ENCODE data around the gene LDAF1. TPM values are rescaled to one million over a fixed set of nuclear protein-coding genes. Genes with fewer than 3 reads are reported as not detected.

Gene LDAF1
- total and polyA plus RNA-seq, 9 donors, result 33.5 to 89.5 (median 71.7) TPM

DNA sequence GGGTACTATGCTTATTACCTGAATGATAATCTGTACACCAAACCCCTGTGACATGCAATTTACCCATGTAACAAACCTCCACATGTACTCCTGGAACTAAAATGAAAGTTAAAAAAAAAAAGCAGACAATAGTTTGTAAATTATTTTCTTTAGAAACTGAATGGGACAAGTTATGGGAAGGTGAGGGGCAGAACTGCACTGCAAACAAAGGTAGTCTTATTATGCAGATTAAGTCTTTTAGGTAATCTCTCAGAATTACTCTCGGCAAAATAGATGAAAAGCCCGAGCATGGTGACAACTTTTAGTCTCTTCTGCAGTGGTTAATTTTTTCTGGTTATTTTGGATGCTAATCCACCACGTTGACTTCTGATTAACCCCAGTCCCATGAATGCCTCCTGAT is 25.5 kb downstream of the LDAF1 start:
- H3K27ac ChIP-seq, result no peak overlapping the region
- H3K36me3 ChIP-seq, result no peaks in the 10 kb centered on the region
- no peaks in the 10 kb centered on the region for H3K27me3 ChIP-seq
- no peaks in the 10 kb centered on the region for H3K9me3 ChIP-seq
- intact Hi-C loops (cut with DNase I), result no loop called here
- TF ChIP-seq EP300 (IDR thresholded peaks at IDR 0.05), result no peak
- no peak for TF ChIP-seq POLR2A (IDR thresholded peaks at IDR 0.05)
- no peak for TF ChIP-seq CTCF (IDR thresholded peaks at IDR 0.05)
- no peak for DNase-seq
- 71 to 73% (median 73%) methylated on average over 3 of the region's 3 CpGs for WGBS, 3 donors
- H3K4me1 ChIP-seq (ENCODE audit: insufficient read depth), result peaks cover 8% of the 10 kb centered on the region
- H3K4me3 ChIP-seq, result no peak overlapping the region

- Histone ChIP-seq H3K27ac (no peak overlapping the region), H3K36me3 (no peaks in the 10 kb centered on the region), H3K4me3 (no peak overlapping the region), H3K4me1 (ENCODE audit: insufficient read depth) (peaks cover 2% of the 10 kb centered on the region), H3K9me3 (no peaks in the 10 kb centered on the region), H3K27me3 (no peaks in the 10 kb centered on the region)
- DNase-seq, result no peak
- intact Hi-C loops (cut with DNase I), result no loop called here
- TF ChIP-seq POLR2A (IDR thresholded peaks at IDR 0.05), result no peak
- TF ChIP-seq CTCF (IDR thresholded peaks at IDR 0.05), result no peak
- TF ChIP-seq EP300 (IDR thresholded peaks at IDR 0.05), result no peak
- 88 to 90% (median 89%) methylated on average over 3 of the region's 3 CpGs for WGBS, 3 donors
These were observed 26.4 kb downstream of the LDAF1 start for GRCh38 chr16:21184834-21185233.

GRCh38 chr16:21185659-21186325 is 27.3 kb downstream of the LDAF1 start:
- DNase-seq, result no peak
- WGBS, 3 donors, result 87 to 89% (median 88%) methylated on average over 12 of the region's 12 CpGs
- Histone ChIP-seq H3K4me1 (ENCODE audit: insufficient read depth) (peaks cover 2% of the 10 kb centered on the region), H3K27me3 (no peaks in the 10 kb centered on the region), H3K4me3 (no peak overlapping the region), H3K27ac (no peak overlapping the region), H3K9me3 (no peaks in the 10 kb centered on the region), H3K36me3 (no peaks in the 10 kb centered on the region)
- no peak for TF ChIP-seq EP300 (IDR thresholded peaks at IDR 0.05)
- TF ChIP-seq CTCF (IDR thresholded peaks at IDR 0.05), result no peak
- no peak for TF ChIP-seq POLR2A (IDR thresholded peaks at IDR 0.05)
- intact Hi-C loops (cut with DNase I), result loop anchor here in 1 of 4 donors (2.0 kb wide), 1 partner anchor 115 kb away; no protein-coding TSS in a partner anchor

- H3K36me3 ChIP-seq, result no peaks in the 10 kb centered on the region
- H3K4me3 ChIP-seq, result no peak overlapping the region
- DNase-seq, result no peak
- WGBS, 3 donors, result 63 to 74% (median 67%) methylated on average over 4 of the region's 4 CpGs
- no peaks in the 10 kb centered on the region for H3K27me3 ChIP-seq
- intact Hi-C loops (cut with DNase I), result loop anchor here in 1 of 4 donors (2.0 kb wide), 1 partner anchor 114 kb away; no protein-coding TSS in a partner anchor
- TF ChIP-seq CTCF (IDR thresholded peaks at IDR 0.05) (no peak), POLR2A (IDR thresholded peaks at IDR 0.05) (no peak), EP300 (IDR thresholded peaks at IDR 0.05) (no peak)
- no peaks in the 10 kb centered on the region for H3K9me3 ChIP-seq
- H3K27ac ChIP-seq, result no peak overlapping the region
- H3K4me1 ChIP-seq (ENCODE audit: insufficient read depth), result peaks cover 2% of the 10 kb centered on the region
These were observed 27.8 kb downstream of the LDAF1 start for GRCh38 chr16:21186326-21186691.
